NCI-H510A treated with DMSO at 0.1 percent for 48 hours (cell line): ENCODE data around the gene FAM53A.
"Not testable (repeated sequence)": the region's sequence is repeated elsewhere in the genome, so short reads cannot be mapped to it uniquely, and the experiment has no call there.

Experiments used
- DNase-seq: peaks from one replicate; lab custom pipeline; 2025; lab: John Stamatoyannopoulos, UW

FAM53A gene

GRCh38 chr4:1717129-1718094 lies 33.3 kb upstream of the FAM53A start:
- DNase-seq, result no peak

DNA sequence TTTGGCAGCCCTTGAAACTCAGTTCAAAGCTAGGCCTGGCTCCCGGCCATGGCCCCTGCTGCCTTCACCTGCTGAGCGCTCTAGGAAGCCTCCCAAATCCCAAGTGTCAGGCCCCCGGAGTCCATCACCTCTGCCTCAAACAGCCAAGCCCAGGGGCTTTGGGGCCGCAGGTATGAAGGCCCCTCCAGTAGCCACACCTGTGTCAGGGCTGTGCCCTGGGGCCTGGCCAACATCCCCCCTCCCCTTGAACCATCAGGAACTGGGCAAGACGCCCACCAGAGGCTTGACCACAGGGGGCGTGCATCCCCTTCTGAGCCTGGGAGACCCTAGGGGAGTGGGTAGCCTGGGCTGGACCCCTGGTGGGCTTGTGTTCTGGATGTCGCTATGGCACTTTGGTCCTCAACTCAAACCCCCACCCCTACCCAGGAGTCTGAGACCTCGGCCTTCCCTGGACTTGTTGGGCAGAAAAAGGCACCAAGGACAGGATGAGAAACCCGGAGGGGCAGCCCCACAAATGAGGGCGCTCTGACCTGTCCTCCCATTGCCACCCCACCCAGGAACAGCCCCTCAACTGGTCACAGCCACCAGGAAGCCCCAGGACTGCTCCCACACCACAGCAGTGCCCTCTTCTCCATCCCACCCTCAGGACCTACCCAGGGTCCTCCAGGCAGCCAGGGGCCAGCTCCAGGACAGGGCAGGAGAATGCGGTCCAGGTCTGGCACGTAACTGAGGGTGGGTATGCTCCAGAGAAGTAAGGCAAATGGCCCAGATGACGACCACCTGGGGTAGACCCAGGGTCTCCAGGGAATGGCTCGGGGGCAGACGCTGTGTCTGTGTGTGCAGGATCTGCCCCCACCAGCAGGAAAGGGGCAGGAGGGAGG lies 32.2 kb upstream of the FAM53A start:
- DNase-seq, result no peak

- DNase-seq, result no peak
Observed at GRCh38 chr4:1715002-1715758, 31.1 kb upstream of the FAM53A start.

DNA sequence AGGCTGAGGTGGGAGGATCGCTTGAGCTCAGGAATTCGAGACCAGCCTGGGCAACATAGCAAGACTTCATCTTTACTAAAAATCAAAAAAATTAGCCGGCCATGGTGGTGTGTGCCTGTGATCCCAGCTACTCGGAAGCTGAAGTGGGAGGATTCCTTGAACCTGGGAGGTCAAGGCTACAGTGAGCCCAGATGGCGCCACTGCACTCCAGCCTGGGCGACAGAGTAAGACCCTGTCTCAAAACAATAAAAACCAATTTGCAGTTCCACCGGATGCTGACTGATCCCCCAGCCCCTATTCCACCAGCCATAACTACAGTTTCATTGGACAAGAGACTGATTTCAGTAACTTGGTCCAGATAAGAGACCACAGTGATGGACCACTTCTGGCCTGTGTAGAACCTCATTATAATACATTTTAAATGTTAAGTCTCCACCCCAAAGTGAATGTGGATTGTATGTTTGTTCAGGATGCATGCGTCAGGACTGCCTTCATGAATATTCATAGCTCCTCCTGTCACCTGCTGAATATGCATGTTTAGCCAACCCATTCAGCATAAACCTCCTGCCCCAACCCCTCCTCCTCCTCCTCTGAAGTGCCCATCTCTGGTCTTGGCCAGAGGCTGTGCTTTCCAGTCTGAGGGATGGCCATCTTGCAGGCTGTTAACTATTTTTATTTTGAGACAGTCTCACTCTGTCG lies 30.3 kb upstream of the FAM53A start:
- peak; percentile 16 for DNase-seq

DNA sequence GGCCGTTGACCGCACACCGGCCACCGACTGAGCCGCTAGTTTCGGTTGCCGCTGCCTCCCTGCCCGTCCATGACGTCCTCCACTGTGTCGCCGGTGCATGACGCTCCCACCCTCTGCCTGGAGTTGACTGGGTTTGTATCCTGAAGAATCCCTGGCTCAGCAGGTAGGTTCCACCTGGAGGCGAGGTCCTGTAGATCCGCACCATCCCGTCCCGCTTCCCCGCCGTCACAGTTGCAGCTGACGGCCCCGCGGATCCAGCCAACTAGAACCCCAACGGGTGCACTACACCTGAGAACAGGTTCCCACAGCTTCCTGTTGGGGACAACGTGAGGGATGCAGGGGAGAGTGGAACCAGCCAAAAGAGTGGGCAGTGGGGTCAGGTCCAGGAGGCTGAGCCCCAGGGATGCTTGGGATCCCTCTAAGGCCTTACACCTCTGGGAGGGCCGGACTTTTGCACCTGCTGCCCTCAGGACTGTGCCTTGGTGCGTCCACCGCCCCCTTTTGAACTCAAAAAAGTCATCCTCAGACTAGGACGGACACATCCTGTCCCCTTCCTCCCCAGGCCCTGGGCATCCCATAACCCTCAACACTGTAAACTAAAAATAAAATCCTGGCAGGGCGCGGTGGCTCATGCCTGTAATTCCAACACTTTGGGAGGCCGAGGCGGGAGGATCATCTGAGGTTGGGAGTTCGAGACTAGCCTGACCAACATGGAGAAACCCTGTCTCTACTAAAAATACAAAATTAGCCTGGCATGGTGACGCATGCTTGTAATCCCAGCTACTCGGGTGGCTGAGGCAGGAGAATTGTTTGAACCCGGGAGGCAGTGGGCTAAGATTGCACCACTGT lies 29.1 kb upstream of the FAM53A start:
- no peak for DNase-seq

DNA sequence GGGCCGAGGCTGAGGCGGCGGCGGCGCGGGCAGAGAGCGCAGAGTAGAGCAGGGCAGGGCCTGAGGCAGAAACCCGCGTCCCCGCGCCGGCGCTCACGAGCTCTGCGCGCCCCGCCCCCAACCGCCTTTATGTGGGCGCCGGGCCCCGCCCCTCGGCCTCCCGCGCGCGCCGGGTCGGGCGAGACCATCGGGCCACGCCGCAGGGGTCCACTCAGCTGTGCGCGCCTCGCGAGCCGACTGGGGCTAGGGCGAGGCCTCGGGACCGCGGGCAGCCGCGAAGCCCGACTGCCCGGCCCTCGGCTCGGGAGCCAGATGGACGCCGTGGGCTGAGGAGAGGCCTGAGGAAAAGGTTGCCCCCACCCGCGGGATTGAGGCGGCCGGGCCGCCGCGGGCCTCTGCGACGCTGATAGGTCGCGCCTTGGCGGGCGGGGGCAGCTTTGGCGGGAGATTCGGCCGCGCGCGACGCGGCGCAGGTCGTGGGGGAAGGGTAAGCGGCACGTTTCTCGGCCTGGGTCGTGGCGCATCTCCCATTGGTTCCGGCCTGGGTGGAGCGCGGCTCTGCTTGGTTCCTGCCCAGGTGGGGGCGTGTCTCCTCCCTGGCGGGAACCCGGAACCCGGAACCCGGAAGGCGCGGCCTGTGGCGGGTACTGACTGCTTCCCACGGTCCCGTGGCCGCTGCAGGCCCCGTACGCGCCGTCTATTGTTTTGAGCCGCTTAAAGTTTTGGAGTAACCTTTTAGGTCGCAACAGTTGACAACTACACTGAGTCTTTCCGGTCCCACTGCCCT lies 28.3 kb upstream of the FAM53A start, which contains the start of gene SLBP:
SLBP (minus strand) TSS at position 104 of the 787 bp plus-strand sequence. CDS start 131 bp downstream, outside the sequence.
- DNase-seq, result peak; percentile 93

DNA sequence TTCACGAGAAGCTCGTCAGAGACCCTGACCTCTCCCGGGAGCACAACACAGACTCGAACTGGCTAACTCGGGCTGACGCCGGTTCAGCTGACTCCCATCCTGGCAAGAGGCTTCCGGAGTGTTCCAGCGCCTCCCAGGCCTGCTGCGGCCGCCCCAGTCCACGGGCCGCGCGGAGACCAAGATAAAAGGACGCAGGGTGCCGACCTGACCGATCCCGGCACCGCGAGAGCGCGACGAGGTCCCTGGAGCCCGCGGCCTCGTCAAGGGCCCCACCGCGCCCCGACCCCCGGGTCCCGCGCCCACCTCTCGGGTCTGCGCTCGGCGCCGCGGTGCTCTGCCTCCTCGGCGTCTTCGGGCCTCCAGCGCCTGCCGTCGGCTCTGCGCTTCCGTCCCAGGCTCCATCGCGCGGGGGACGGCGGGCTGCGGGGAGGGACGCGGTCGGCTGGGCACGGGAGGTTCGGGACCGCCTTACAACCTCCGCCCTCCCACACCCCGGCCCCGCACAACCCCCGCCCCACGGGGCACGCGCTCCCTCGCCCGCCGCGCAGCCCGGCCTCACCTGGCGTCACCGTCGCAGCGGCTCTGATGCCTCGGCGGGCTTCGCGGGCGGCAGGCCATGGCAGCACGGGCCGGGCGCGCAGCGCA lies 27.6 kb upstream of the FAM53A start:
- DNase-seq, result no peak

- no peak for DNase-seq
Observed at GRCh38 chr4:1711055-1711570, 27.0 kb upstream of the FAM53A start.

GRCh38 chr4:1708581-1708980 lies 24.5 kb upstream of the FAM53A start:
- no peak for DNase-seq

GRCh38 chr4:1706358-1706757 lies 22.2 kb upstream of the FAM53A start:
- no peak for DNase-seq

GRCh38 chr4:1705732-1706131 lies 21.6 kb upstream of the FAM53A start:
- DNase-seq, result no peak

- no peak for DNase-seq
Observed at GRCh38 chr4:1703867-1704266, 19.8 kb upstream of the FAM53A start.

GRCh38 chr4:1701671-1702070 lies 17.6 kb upstream of the FAM53A start:
- not testable (repeated sequence) for DNase-seq

GRCh38 chr4:1695913-1696312 lies 11.8 kb upstream of the FAM53A start:
- DNase-seq, result no peak

DNA sequence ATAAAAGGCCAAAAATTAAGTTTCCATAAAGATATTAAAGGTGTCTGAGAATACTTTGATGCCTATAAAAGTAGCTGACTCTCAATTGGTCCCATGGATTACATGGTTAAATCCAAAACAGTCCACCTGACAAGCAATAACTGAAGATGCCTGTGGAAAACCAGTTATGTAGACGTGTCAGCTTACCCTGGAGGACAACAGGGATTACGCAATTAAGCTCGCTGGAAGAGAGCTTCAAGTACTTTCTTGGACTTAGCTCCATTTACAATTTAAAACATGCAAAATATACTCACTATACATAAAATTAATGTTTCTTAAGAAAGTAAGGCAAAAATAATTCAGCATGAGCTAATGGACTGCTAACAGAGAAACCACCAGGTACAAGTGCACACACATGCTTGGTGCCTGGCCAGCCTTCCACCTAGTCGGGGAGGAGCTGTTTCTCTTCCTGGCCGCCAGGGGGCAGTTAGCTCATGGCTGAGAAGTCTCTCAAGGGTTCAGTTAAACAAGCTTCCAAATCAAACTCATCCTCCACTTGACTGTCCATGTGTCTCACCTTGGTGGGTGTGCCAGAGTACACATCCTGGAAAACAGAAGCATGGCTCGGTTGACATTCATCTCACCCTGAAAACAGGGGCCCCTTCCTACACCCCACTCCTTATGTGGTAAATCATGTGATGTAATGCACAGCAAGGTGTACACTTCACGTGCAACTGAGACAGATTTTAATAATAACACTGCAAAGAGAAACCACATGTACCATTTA lies 9.2 kb upstream of the FAM53A start:
- peak; percentile 93 for DNase-seq

- no peak for DNase-seq
Observed at GRCh38 chr4:1691737-1692373, 7.7 kb upstream of the FAM53A start.

DNA sequence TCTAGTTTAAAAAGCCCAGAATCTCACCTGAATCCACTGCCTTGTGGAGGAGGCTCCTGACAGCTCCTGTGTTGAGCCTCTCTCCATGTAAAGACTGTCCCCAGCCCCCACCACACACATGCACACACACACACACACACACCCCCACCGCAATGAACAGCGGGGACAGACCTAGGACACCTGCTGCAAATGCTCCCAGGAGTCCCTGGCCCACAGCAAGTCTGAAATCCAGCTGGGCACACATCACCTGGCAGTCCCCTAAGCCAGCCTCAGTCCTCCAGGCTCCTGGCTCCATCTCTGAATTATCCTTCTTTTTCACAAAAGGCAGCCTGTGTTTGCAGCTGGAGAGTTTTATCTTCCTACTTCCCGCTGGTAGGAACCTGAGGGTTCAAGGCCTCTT lies 6.6 kb upstream of the FAM53A start:
- no peak for DNase-seq
